Subcutaneous adipose tissue (tissue), 4 donors: ENCODE data around the gene LDLRAD4. TPM values are rescaled to one million over a fixed set of nuclear protein-coding genes. Genes with fewer than 3 reads are reported as not detected.

Source experiments
- total RNA-seq, 4 donors: library from RNA; depleted of rRNA; stranded (reverse); fragments of >200 nt; gene quantifications; one replicate each; pipeline ENCODE4 v1.1.0, GENCODE V29; 2016
- TF ChIP-seq, protein P1 (sequence below): fragments of 450-650 bp; IDR thresholded peaks from one replicate; pipeline ENCODE4 v1.5.1; 2016; ENCODE audit warnings: low read depth, mild to moderate bottlenecking, control low read depth, antibody characterized with exemption, moderate library complexity

The LDLRAD4 gene
- total RNA-seq, 4 donors from 2014 or later = 16.4 to 28.4 (median 21.6) TPM

DNA sequence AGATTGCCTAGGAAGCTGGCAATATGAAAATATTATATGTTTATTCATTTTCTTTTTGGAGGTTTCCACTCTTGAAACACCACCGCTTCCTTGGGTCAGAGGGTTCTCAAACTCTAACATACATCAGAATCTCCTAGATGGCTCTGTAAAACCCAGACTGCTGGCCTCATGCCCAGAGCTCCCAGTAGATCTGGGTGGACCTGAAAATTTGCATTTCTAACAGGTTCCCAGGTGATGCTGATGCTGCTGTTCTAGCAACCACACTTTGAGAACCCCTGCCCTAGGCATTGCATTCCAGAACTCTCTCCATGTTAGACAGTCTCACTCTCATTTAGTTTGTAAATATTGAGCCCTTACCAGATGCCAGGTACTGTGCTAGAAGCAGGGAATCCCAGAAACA is 368.4 kb downstream of the LDLRAD4 start:
- TF ChIP-seq, protein P1, sequence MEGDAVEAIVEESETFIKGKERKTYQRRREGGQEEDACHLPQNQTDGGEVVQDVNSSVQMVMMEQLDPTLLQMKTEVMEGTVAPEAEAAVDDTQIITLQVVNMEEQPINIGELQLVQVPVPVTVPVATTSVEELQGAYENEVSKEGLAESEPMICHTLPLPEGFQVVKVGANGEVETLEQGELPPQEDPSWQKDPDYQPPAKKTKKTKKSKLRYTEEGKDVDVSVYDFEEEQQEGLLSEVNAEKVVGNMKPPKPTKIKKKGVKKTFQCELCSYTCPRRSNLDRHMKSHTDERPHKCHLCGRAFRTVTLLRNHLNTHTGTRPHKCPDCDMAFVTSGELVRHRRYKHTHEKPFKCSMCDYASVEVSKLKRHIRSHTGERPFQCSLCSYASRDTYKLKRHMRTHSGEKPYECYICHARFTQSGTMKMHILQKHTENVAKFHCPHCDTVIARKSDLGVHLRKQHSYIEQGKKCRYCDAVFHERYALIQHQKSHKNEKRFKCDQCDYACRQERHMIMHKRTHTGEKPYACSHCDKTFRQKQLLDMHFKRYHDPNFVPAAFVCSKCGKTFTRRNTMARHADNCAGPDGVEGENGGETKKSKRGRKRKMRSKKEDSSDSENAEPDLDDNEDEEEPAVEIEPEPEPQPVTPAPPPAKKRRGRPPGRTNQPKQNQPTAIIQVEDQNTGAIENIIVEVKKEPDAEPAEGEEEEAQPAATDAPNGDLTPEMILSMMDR = no peak

DNA sequence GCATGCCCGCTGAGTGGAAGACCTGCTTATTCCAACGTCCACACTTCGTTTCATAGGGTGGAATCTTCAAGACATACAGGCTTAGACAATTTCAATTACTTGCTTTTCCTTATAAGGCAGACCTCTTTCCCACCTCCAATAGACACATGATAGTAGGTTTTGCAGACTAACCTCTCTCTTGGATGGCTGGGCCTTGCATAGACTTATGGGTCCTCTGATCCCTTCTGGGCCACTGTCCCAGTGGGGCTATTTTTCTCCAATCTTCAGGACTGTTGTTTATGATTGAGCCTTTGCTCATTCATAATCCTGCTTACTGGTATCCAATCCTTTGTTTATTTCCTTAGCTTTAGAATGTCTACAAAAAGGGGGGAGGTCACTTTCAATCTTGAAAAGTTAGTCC is 368.9 kb downstream of the LDLRAD4 start:
- TF ChIP-seq, protein P1 = no peak

DNA sequence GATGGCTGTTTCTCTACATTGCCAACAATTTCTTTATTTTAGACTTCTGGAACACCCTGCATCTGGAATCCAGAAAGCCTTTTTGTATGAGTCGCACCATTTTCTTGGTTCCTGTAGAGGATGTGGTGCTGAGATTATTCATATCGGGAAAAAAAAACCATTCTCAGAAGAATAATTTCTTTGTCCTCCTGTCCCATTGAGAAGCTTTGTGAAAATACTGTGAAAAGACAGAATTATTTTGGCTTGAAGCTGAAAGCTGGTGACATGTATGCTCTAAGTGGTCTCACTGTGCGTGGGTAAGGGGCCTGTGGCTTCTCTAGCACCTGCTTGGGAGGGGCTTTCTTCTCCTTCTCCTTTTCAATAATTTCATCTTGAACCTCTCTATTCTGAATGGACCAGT is 369.4 kb downstream of the LDLRAD4 start:
- TF ChIP-seq, protein P1 = no peak

DNA sequence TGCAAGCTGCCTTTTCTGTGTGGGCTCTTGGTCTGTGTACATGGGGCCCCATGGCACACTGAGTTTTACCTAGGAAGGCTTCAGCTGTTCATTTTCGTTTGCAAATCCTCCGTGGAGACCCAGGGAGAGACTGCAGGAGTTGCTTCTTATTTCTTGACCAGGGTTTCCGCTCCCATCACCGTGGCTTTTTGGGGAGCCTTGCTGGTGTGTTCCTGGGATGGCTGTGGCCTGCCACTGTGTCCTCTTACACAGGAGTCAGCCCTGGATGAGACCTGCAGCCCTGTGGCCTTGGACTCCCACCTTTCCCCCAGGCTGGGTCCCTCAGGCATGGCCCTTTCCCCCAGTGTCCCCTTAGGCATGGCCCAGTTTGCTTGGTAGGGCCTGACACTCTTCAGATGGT is 370.8 kb downstream of the LDLRAD4 start:
- TF ChIP-seq, protein P1 = no peak

DNA sequence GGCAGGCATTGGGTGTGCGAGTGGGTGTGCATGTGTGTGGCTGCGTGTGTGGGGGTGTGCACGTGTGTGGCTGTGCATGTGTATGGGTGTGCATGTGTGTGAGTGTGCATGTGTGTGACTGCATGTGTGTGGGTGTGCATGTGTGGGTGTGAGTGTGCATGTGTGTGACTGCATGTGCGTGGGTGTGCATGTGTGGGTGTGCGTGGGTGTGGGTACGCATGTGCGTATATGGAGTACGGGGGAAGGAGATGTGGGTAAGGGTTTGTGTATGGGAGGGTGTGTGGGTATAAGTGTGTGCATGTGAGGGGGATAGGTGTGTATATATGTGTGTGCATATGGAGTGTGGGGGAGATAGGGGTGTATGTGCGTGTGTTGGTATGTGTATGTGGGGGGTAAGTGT is 371.4 kb downstream of the LDLRAD4 start:
- TF ChIP-seq, protein P1 = no peak

DNA sequence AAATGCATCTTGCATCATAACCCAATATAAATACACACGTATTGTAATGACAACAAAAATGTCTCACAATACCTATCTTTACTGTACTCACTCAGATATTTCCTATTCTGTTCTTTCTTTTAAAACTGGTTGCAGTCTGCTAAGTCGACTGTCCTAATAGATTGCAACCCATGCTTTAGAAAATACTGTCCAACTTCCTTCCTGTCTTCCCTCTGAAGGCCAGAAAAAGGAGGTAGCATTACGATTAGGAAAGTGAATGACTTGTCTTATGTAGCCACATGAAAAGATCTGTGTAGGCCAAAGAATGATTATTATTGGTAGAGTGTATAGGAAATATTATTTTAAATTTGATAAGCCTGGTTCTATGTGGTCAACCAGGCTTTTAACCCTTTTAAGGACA is 373.7 kb downstream of the LDLRAD4 start:
- TF ChIP-seq, protein P1 = no peak

DNA sequence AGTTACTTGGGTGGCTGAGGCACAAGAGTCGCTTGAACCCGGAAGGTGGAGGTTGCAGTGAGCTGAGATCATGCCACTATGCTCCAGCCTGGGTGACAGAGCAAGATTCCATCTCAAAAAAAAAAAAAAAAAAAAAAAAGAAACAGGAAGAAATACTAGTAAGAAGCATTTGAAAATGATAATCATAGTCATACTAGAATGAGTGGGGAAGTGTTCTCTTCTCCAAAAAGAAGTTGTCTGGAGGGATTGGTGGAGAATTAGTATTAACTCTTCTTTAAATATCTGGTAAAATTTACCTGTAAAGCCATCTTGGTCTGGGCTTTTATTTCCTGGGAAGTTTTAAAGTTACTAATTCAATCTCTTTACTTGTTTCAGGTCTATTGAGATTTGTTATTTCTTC is 376.0 kb downstream of the LDLRAD4 start:
- TF ChIP-seq, protein P1 = no peak
